Activated T-helper 1 cell treated with anti-CD3 and anti-CD28 coated beads, Interleukin-2, amount 50 U/mL, for 16 hours (primary cell): ENCODE measurements around the gene TNFAIP2.

Source experiments
- DNase-seq, 2 donors: peaks; one replicate each; pipeline ENCODE4 v3.0.0-alpha.2; 2020; ENCODE audit warnings: low read depth in 1 of 2, low spot score in 1 of 2

The TNFAIP2 gene

DNA sequence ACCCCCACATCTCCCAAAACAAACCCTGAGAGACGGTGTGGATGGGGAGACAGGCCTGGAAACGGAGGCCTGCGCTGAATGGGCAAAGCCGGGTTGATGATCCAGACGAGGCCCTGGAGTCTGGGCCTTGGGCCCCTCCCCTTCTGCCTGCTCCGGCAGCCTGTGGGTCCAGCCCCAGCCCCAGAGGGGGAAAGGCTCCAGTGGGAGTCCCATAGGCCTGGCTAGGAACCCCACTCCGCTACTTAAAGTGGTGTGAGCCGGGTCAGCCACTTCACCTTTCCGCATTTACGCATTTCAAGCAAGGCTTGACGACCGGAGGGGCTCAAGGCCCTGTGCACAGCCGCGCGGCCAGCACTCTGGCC lies 695 bp upstream of the TNFAIP2 start:
- DNase-seq = no peak

DNA sequence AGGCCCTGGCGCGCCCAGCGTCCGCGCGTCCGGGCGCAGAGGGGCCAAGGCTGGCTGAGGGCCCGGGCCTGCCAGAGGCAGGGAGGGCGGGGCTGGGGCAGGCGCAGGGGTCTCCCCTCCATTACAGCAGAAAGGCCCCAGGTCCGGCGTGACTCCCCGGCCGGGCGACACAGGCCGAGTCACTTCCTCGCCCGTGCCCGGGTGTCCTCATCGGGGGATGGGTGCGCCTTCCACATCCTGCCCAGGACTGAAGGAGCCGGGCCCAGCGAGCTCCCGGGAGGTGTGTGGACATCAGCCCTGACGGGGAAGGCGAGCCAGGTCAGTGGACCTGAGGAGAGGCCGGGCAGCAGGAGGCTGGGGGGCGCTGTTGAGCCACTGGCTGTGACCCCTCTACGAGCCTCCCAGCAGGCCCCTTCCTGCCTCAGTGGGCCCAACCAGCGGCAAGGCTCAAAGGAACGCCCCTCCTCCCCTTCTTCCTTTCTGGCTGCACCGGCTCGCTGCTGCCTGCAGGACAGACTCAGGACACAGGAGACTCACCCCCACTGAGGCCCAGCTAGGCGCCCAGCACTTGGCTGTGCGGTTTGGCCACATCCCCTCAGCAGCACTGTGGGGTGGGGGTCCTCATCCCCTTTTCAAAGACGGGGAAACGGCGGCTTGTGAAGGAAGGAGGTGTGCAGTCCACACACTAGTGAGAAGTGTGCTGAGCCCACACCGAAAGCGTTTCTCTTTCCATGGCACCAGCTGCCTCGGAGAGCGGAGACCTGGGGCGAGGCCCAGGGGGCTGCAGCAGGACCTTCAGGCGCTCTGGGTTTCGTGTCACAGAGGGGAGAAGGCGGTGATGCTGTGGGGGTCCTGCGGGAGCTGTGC lies 606 bp downstream of the TNFAIP2 start:
- DNase-seq = no peak

DNA sequence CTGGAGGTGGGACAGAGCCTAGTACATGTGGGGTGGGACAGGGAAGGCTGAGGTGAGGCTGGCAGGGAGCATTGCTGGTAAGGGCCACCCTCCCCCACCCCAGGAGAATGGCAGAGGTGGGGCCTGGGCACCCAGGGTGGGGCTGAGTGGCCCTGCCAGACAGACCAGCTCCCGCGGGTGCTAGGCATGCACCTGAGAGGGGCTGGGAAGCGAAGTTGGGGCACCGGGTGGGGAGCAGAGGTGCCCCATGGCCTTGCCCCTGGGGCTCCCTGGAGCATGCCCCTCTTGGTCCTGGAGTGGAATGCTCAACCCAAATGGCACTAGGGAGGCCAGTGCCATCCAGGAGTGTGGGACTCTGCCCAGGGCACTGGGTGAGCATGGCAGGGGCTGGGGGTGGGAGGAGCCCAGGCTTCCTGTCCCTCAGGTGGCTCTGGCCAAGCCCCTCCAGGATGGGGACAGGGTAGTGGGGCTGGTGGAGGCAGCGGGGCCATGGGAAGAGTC lies 1.3 kb downstream of the TNFAIP2 start:
- DNase-seq = no peak

DNA sequence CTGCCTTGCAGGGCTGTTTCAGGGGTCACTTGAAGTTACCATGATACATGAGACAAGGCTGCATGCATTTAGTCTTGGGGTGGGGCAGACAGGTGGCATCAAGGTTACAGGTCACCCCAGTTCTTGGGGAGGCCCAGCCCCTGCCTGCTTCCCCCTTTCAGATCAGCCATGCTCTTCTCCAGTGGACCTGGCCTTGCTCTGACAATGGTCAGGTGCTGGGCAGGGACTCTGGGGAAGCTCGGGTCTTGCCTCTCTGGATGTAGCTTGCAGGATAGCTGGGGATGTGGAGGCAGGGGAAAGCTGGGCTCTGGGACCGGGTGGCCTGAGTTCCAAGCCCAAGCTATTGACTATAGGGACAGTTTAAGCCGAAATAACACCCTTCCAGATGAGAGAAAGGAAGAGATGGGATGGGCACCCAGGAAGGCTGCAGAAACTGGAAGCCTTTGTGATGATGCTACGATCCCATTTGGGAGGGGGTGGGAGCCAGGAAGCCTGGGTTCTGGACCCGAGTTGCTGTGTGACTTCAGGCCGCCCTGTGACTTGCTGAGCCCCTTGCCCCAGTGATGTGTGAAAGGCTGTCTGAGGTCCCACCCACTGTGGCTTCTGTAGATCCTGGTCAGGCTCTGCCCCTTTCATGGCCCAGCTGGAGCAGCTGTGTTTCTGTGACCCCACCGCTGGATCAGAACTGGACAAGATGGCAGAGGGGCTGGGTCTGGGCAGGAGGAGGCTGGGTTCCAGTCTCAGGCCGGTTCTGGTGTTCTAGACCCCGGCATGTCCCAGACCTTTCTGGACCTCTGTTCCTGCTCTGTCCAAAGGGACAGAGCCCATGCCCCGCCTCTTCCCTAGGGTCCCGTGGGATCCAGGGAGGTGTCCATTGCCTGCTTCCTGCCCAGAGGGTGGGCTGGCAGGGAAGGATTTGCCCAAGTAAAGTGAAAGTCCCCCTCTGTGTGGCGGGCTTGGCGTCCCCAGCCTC lies 2.1 kb downstream of the TNFAIP2 start:
- DNase-seq = no peak

DNA sequence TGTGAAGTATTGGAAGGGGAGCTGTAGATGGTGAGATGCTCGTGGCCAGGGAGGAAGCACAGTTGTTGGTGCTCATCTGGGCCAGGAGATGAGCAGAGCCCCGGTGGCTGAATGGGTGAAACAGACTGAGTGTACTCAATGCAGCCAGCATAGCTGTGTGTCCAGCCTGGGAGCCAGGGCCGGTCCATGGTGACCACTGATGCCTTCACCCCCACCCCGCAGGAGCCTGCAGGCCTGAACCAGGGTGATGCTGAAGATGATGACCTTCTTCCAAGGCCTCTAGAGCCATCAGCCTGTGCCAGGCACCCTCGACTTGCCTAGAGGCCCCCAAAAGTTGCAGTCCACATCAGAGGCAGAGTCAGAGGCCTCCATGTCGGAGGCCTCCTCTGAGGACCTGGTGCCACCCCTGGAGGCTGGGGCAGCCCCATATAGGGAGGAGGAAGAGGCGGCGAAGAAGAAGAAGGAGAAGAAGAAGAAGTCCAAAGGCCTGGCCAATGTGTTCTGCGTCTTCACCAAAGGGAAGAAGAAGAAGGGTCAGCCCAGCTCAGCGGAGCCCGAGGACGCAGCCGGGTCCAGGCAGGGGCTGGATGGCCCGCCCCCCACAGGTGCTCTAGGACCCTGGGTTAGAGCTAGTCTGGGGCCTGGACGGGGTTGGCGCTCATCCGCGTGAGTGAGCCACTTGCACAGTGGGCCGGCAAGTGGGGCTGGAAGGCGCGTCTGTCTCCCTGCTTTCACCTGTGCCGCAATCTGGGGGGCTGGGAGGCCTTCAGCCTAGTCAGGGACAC lies 3.0 kb downstream of the TNFAIP2 start:
- no peak for DNase-seq

DNA sequence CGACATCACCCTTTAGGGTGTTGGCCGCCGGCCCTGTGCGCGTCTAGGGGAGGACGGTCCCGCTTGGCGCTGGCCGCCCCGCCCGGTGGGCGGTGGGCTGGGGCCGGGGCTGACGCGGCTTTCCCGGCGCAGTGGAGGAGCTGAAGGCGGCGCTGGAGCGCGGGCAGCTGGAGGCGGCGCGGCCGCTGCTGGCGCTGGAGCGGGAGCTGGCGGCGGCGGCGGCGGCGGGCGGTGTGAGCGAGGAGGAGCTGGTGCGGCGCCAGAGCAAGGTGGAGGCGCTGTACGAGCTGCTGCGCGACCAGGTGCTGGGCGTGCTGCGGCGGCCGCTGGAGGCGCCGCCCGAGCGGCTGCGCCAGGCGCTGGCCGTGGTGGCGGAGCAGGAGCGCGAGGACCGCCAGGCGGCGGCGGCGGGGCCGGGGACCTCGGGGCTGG lies 3.6 kb downstream of the TNFAIP2 start:
- DNase-seq = no peak

DNA sequence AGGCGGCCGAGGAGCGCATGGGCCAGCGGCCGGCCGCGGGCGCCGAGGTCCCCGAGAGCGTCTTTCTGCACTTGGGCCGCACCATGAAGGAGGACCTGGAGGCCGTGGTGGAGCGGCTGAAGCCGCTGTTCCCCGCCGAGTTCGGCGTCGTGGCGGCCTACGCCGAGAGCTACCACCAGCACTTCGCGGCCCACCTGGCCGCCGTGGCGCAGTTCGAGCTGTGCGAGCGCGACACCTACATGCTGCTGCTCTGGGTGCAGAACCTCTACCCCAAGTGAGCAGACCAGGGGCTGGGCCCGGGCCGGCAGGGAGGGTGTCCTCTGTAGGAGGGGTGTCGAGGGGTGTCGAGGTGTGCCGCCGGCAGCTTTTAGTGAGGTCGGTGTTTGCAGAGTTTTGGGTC lies 4.1 kb downstream of the TNFAIP2 start:
- no peak for DNase-seq

DNA sequence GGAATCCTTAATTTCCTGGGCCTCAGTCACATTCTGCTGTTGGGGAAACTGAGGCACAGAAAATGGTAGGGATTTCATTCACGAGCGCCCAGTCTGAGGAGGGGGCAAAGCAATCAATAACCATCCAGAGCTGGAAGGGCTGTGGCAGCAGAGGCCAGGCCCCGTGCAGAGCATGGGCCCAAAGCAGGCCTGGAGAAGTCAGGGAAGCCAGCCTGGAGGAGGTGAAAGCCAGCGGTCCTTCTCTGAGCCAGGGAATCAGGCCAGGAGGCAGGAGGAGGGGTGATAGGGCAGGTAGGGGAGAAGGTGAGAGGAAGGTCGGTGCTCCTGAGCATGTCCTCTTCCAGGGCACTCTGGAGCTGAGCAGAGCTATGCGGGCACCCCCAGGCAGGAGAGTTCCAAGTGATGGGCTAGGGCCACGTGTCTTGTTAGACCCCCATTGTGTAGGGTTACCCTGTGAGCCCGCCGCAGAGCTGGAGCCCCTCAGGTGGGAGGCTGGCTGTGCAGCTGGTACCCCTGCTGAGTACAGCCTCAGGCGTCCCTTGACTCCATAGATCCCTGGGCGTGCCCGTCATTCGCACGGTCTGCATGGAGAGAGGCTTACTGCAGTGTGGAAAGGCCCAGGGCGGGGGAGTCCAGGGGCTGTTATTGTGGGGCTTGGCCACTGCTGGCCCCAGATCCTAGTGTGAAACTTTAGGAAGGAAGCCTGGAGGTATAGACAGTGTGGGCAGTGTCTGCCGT lies 4.8 kb downstream of the TNFAIP2 start:
- no peak for DNase-seq

DNA sequence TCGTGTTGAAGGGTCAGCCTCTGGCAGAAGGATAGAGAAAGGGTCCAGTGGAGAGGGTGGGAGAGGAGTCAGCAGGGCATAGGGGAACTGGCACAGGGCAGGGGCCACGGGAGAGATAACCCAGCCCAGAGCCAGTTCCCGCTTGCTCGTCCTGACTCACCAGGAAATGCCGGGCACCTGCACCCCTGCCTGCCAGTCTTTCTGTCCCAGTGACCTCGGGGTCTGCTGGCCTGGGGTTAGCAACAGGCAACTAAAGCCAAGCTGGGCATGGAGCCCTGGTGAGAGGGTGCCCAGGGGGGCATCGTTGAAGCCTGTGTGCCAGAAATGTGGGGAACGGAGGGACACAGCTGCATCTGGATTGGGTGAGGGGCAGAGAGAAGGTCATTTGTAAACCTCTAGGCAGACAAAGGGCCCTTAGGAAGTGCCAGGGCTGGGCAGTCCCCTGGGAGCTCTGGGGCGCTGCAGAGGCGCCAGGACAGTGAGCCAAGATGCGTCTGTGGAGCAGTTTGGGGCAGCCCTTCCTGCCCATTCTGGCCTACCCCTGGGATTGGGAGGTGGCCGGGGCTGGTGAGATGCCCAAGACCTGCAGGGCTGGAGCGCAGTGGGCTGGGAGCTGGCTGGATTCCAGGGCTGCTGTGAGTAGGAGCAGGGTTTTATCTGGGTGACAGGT lies 5.5 kb downstream of the TNFAIP2 start:
- DNase-seq = no peak

DNA sequence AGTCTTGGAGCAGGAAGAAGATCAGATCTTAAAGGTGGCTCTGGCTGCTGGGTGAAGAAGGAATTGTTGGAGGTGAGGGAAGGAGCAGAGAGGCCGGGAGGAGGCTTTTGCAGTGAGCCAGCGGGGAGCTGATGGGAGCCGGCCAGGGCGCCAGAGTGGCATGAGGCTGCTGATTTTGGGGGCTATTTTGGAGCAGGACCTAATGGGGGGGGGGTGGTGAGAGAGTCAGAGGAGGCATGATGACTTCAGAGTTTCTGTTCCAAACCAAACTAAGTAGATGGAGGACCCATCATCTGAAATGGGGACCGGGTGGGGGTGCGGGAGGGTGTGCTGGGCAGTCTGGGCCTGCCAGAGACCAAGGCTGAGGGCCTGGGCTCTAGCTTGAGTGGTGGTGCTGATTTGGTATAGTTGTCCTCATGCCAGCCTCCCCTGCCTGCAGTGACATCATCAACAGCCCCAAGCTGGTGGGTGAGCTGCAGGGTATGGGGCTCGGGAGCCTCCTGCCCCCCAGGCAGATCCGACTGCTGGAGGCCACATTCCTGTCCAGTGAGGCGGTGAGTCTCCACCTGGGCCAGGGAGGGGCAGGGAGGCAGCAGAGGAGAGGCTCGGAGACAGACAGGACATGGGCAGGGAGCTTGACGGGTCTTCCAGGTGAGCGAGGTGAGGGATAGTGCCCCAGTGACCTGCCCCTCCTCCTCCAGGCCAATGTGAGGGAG lies 6.2 kb downstream of the TNFAIP2 start:
- DNase-seq = no peak

DNA sequence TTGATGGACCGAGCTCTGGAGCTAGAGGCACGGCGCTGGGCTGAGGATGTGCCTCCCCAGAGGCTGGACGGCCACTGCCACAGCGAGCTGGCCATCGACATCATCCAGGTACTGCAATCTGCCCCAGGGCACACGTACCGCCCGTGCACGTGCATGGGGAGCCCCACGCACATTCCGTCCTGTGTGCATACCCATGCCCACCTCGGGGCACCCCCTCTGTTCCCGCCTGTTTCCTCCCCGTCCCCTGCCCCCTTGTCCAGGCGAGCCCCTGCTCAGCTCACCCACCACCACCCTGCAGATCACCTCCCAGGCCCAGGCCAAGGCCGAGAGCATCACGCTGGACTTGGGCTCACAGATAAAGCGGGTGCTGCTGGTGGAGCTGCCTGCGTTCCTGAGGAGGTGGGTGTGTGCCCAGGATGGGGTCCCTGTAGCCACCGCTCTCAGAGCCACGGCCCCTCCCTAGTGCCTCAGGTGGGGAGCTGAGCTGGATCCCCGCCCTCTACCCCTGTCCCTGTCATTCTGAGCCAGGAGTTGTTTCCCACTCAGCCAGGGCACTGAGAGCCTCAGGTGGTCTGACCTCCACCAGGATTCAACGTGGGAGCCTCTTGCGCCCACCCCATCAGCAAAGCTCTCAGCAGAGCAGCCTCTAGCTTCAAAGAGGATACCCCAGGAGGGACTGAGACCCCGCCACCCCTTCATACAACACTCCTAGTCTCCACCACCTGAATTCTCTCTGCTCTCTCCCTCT lies 6.9 kb downstream of the TNFAIP2 start:
- DNase-seq = no peak

DNA sequence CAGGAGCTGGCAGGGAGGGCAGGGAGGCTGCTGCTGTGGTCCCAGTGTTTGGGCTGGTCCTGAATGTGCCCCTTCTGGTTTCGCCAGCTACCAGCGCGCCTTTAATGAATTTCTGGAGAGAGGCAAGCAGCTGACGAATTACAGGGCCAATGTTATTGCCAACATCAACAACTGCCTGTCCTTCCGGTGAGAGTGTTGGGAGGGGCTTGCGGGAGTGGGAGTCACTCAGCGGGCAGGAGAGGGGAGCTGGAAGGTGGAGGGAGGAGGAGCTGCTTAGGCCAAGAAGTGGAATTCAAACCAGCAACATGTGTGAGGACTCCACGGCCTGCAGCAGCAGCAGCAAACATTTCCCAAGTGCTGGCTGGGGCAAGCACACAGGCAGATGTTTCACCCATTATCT lies 7.7 kb downstream of the TNFAIP2 start:
- no peak for DNase-seq

DNA sequence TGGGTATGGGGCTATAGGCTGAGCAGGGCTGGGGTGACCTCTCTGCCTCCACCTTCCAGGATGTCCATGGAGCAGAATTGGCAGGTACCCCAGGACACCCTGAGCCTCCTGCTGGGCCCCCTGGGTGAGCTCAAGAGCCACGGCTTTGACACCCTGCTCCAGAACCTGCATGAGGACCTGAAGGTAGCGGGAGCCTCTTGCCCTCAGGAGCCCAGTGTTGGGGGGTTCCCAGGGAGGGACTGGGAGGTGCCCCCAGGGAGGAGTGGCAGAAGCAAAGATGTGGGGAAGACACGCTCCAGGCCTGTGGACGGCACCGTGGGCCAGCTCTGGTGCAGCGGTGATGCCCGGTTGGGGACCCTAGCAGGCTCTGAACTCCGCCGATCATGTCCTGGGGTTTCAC lies 8.3 kb downstream of the TNFAIP2 start:
- no peak for DNase-seq

DNA sequence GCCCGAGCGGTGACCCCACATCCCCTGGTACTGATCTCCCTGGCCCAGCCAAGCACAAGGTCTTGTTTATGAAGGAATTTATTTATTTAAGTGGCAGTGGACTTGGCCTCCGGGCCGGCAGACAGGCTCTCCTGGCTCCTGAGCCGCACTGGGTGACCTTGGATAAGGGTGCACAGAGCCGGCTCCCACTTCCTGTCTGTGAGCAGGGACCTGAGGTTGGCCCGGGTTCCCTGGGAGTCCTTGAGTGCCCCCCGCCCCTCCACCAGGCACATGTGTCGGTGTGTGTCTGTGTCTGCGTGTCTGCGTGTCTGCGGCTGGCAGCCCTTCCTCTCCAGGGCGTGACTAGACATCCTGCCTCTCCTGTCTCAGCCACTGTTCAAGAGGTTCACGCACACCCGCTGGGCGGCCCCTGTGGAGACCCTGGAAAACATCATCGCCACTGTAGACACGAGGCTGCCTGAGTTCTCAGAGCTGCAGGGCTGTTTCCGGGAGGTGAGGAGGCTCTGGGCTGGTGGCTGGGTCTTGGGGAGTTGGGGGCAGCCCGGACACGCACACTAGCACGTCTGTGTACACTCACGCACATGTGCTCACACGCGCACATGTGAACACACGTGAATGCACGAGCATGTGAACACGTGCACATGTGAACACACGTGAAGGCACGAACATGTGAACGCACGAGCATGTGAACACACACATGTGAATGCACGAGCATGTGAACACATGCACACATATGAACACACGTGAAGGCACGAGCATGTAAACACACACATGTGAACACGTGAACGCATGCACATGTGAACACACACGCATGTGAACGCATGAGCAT lies 9.3 kb downstream of the TNFAIP2 start:
- DNase-seq = no peak

DNA sequence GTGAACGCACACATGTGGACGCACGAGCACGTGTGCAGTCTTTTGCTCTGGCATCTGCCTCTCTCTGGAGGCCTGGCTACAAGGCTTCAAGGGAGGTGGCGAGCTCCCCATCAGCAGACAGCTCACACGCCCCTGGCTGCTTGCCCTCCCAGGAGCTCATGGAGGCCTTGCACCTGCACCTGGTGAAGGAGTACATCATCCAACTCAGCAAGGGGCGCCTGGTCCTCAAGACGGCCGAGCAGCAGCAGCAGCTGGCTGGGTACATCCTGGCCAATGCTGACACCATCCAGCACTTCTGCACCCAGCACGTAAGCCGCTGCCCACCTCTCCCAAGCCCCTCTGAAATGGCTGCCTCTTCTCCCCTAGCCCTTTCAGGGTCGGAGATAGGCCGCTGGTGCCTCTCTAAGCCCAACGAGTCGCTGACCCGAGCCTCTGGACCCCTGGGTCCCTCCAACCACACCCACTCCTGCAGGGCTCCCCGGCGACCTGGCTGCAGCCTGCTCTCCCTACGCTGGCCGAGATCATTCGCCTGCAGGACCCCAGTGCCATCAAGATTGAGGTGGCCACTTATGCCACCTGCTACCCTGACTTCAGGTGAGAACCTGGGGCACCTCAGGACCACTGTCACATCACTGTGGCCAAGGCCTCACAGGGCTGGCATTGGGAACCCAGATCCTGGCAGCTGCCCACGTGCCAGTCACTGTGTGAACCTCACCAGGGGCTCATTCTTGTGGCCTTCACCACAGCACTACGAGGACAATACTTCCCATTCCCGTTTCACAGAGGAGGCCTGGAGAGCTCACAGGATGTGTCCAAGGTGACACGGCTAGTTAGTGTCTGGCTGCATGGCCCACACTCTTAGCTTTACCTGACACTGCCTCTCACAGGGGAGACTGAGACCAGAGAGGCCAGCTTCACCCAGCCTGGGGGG lies 10.2 kb downstream of the TNFAIP2 start:
- no peak for DNase-seq

DNA sequence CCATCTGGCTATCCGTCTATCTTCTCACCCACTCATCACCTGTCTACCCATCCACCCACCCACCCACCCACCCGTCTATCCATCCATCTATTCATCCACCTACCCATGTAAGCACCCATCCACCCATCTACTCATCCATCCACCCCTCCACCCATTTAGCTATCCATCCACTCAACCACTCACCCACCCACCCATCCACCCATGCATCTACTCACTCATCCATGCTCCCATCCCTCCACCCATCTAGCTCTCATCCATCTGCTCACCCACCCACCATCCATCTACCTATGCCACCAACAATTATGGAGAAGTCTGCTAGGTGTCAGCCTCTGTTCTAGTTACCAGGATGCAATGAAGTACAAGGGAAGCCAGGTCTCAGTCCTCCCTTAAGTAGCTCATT lies 11.1 kb downstream of the TNFAIP2 start:
- no peak for DNase-seq

DNA sequence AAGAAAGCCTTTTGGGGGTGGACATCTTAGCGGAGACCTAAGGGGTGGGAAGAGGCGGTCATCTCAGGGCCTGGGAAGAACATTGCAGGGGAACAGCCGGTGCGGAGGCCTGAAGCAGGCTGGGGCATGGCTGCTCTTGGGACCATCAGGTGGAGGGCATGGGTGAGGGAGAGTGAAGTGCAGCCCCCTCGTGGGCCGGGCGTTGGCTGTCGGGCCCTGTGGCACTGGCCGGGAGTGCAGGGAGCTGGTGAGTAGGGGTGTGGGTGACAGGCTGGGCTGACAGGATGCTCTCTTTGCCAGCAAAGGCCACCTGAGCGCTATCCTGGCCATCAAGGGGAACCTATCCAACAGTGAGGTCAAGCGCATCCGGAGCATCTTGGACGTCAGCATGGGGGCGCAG lies 11.7 kb downstream of the TNFAIP2 start:
- no peak for DNase-seq
